Lower leg skin (tissue), 3 donors: ENCODE data around the gene NCAM1.

Source experiments
- POLR2A ChIP-seq, 2 donors: fragments of 450-650 bp; IDR thresholded peaks; one replicate each; pipeline ENCODE4 v1.6.1; 2016 to 2017; ENCODE audit warnings: antibody characterized with exemption in 2 of 2, mild to moderate bottlenecking in 1 of 2, moderate library complexity in 1 of 2
- TF ChIP-seq, protein P1 (sequence below), 3 donors: fragments of 450-650 bp; IDR thresholded peaks; one replicate each; pipeline ENCODE4 v1.5.1; 2016; ENCODE audit warnings: antibody characterized with exemption in 3 of 3, mild to moderate bottlenecking in 3 of 3, moderate library complexity in 2 of 3

DNA sequence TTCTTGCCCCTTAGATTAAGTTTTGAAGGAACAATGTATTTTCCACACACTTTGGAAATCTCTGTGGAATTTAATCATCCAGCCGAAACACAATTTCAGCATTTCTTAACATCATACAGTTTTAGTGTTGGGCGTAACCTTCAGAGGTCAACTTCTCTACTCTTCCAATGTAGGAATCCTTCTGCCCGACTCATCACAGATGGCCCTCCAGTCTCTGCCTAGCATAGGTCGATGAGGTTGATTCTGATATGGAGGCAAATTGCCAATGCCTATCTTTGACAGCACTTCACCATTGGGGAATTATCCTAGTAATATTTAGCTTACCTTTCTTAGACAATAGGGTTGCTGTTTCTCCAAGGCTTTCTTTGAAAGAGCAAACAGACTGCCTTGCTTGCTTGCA, 177.5 kb downstream of the NCAM1 start:
- TF ChIP-seq, protein P1, sequence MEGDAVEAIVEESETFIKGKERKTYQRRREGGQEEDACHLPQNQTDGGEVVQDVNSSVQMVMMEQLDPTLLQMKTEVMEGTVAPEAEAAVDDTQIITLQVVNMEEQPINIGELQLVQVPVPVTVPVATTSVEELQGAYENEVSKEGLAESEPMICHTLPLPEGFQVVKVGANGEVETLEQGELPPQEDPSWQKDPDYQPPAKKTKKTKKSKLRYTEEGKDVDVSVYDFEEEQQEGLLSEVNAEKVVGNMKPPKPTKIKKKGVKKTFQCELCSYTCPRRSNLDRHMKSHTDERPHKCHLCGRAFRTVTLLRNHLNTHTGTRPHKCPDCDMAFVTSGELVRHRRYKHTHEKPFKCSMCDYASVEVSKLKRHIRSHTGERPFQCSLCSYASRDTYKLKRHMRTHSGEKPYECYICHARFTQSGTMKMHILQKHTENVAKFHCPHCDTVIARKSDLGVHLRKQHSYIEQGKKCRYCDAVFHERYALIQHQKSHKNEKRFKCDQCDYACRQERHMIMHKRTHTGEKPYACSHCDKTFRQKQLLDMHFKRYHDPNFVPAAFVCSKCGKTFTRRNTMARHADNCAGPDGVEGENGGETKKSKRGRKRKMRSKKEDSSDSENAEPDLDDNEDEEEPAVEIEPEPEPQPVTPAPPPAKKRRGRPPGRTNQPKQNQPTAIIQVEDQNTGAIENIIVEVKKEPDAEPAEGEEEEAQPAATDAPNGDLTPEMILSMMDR (IDR thresholded peaks at IDR 0.05) = no peak
- TF ChIP-seq POLR2A (IDR thresholded peaks at IDR 0.05) = no peak
